HCT116 (cell line): ENCODE data around the gene GMEB2. TPM values are rescaled to one million over a fixed set of nuclear protein-coding genes. Genes with fewer than 3 reads are reported as not detected.

ENCODE experiments used
- ATAC-seq: fragments of 200-7000 bp; cut with Tn5 transposase; 2 replicates; pipeline ENCODE4 v1.9.1; 2020; ENCODE audit warnings: mild to moderate bottlenecking, moderate library complexity
- BruUV-seq: library from RNA; stranded (reverse); fragments of 400-500 nt; replicated peaks from 2 replicates; lab custom pipeline; 2021; lab: Mats Ljungman, UMichigan
- CTCF ChIA-PET: fragments of 300-600 bp; sonication (Branson Sonifier 250); formaldehyde crosslinking; loops from one replicate; lab custom pipeline; 2021; ENCODE audit warnings: antibody characterized with exemption; lab: Charles Lee
- POLR2A ChIA-PET: fragments of 300-600, 350-600 bp; sonication (Branson Sonifier 250); formaldehyde crosslinking; loops from one replicate; lab custom pipeline; 2021; ENCODE audit warnings: antibody characterized with exemption; lab: Charles Lee
- RAD21 ChIA-PET, 2 experiments: fragments of 300-600 bp; sonication (Branson Sonifier 250); formaldehyde crosslinking; loops; one replicate each; lab custom pipeline; 2023; ENCODE audit warnings: low total read pairs in 2 of 2; ENCODE audit not compliant: uncharacterized antibody in 2 of 2, unreplicated experiment in 2 of 2, low non-redundant PET in 1 of 2; lab: Charles Lee
- DNase-seq: peaks from one replicate; pipeline ENCODE4 v3.0.0-alpha.2; 2010; ENCODE audit warnings: low read depth, low spot score
- H2AFZ ChIP-seq: fragments of 200-600 bp; shearing (Covaris generic), sonication (generic); 2 replicates; pipeline ENCODE4 v1.6.1; 2017; ENCODE audit warnings: low read depth, mixed run types, mixed read lengths, antibody characterized with exemption, low read length; ENCODE audit not compliant: poor library complexity, severe bottlenecking
- H3K27ac ChIP-seq: 2 replicates; pipeline ENCODE4 v1.5.1; 2012; ENCODE audit warnings: low read depth, low read length
- H3K27me3 ChIP-seq: fragments of 200-600 bp; sonication (generic); 2 replicates; pipeline ENCODE4 v1.6.1; 2016; ENCODE audit warnings: mixed run types, low read length, mixed read lengths; ENCODE audit not compliant: insufficient read depth
- H3K36me3 ChIP-seq, 2 experiments: fragments of 200-500 bp in 1 of 2; fragments of 200-600 bp in 1 of 2; sonication (Bioruptor generic) in 1 of 2; sonication (generic) in 1 of 2; 2 replicates each; pipeline versions ENCODE4 v1.5.1 to v1.6.1; 2014 to 2016; ENCODE audit warnings: low read length in 2 of 2, inconsistent platforms in 1 of 2, mixed read lengths in 1 of 2, mixed run types in 1 of 2; ENCODE audit not compliant: insufficient read depth in 2 of 2, control insufficient read depth in 1 of 2
- H3K4me1 ChIP-seq, 2 experiments: fragments of 200-600 bp in 1 of 2; sonication (generic) in 1 of 2; 2 replicates each; pipeline versions ENCODE4 v1.5.1 to v1.6.1; 2012 to 2017; ENCODE audit warnings: low read length in 2 of 2, inconsistent platforms in 1 of 2, mild to moderate bottlenecking in 1 of 2, mixed read lengths in 1 of 2, mixed run types in 1 of 2, moderate library complexity in 1 of 2; ENCODE audit not compliant: insufficient read depth in 2 of 2, control insufficient read depth in 1 of 2
- H3K4me2 ChIP-seq: fragments of 200-600 bp; sonication (generic); 2 replicates; pipeline ENCODE4 v1.6.1; 2017; ENCODE audit warnings: mixed run types, low read length, mixed read lengths
- H3K4me3 ChIP-seq, 2 experiments: fragments of 200-600 bp in 1 of 2; sonication (generic) in 1 of 2; replicated peaks in 1 of 2; 2 replicates each; pipeline ENCODE4 v1.5.1; 2011 to 2016; ENCODE audit warnings: low read length in 2 of 2, control low read depth in 1 of 2, low read depth in 1 of 2, mild to moderate bottlenecking in 1 of 2, mixed read lengths in 1 of 2, mixed run types in 1 of 2
- H3K79me2 ChIP-seq: fragments of 200-600 bp; sonication (generic); 2 replicates; pipeline ENCODE4 v1.6.1; 2017; ENCODE audit warnings: mild to moderate bottlenecking, mixed run types, low read length, moderate library complexity, mixed read lengths; ENCODE audit not compliant: insufficient read depth
- H3K9ac ChIP-seq: fragments of 200-600 bp; sonication (generic); 2 replicates; pipeline ENCODE4 v1.6.1; 2016; ENCODE audit warnings: low read length, mixed read lengths
- H3K9me2 ChIP-seq: fragments of 200-600 bp; sonication (generic), shearing (Covaris generic); 2 replicates; pipeline ENCODE4 v1.6.1; 2017; ENCODE audit warnings: mixed run types, mild to moderate bottlenecking, moderate library complexity; ENCODE audit not compliant: insufficient read depth
- H3K9me3 ChIP-seq, 2 experiments: fragments of 200-500 bp in 1 of 2; fragments of 200-600 bp in 1 of 2; sonication (Bioruptor generic) in 1 of 2; sonication (generic) in 1 of 2; 2 replicates each; pipeline ENCODE4 v1.6.1; 2014 to 2017; ENCODE audit warnings: low read length in 2 of 2, mixed read lengths in 2 of 2, inconsistent platforms in 1 of 2, low read depth in 1 of 2, mild to moderate bottlenecking in 1 of 2, mixed run types in 1 of 2, moderate library complexity in 1 of 2; ENCODE audit not compliant: control insufficient read depth in 1 of 2, insufficient read depth in 1 of 2
- H4K20me1 ChIP-seq: fragments of 200-600 bp; sonication (generic), shearing (Covaris generic); 2 replicates; pipeline ENCODE4 v1.6.1; 2017; ENCODE audit warnings: mixed run types, mild to moderate bottlenecking, moderate library complexity; ENCODE audit not compliant: insufficient read depth
- CEBPB ChIP-seq: IDR thresholded peaks from 2 replicates; pipeline ENCODE4 v1.6.1; 2012; ENCODE audit warnings: low read depth
- MAX ChIP-seq: IDR thresholded peaks from 2 replicates; pipeline ENCODE4 v1.6.1; 2012
- POLR2A ChIP-seq: IDR thresholded peaks from 2 replicates; pipeline ENCODE4 v1.7.0; 2011; ENCODE audit warnings: borderline replicate concordance; ENCODE audit not compliant: insufficient read depth, insufficient read length; ENCODE audit errors: extremely low read depth
- POLR2AphosphoS5 ChIP-seq: IDR thresholded peaks from 2 replicates; pipeline ENCODE4 v1.6.1; 2011; ENCODE audit warnings: mild to moderate bottlenecking, low read depth, low read length, moderate library complexity
- RAD21 ChIP-seq: IDR thresholded peaks from 2 replicates; pipeline ENCODE4 v1.6.1; 2012; ENCODE audit warnings: low read depth, mild to moderate bottlenecking
- SIN3A ChIP-seq: IDR thresholded peaks from 2 replicates; pipeline ENCODE4 v1.6.1; 2012; ENCODE audit warnings: low read depth
- SP1 ChIP-seq: IDR thresholded peaks from 2 replicates; pipeline ENCODE4 v1.6.1; 2012; ENCODE audit warnings: low read depth
- YY1 ChIP-seq: IDR thresholded peaks from 2 replicates; pipeline ENCODE4 v1.6.1; 2011; ENCODE audit warnings: low read length, low read depth, moderate library complexity, mild to moderate bottlenecking; ENCODE audit not compliant: insufficient replicate concordance; ENCODE audit errors: extremely low read depth
- ZBTB33 ChIP-seq: IDR thresholded peaks from 2 replicates; pipeline ENCODE4 v1.6.1; 2011; ENCODE audit warnings: mild to moderate bottlenecking, low read length, moderate library complexity; ENCODE audit not compliant: insufficient replicate concordance; ENCODE audit errors: extremely low read depth
- intact Hi-C: fragments of 100-400 bp; cut with micrococcal nuclease; formaldehyde crosslinking; loops from 2 replicates; pipeline ENCODE4 v1.10.0; 2022
- total RNA-seq: library from RNA; stranded (reverse); gene quantifications from one replicate; pipeline ENCODE4 v1.2.1, GENCODE V29; 2021; ENCODE audit not compliant: unreplicated experiment

The GMEB2 gene
- total RNA-seq, 1 experiment from 2014 or later, result 13.9 TPM

- TF ChIP-seq ZBTB33, result no peak
- TF ChIP-seq, all 23 proteins: peak for 0
These were observed 51.8 kb downstream of the GMEB2 start (continued) for GRCh38 chr20:63574829-63575743.

DNA sequence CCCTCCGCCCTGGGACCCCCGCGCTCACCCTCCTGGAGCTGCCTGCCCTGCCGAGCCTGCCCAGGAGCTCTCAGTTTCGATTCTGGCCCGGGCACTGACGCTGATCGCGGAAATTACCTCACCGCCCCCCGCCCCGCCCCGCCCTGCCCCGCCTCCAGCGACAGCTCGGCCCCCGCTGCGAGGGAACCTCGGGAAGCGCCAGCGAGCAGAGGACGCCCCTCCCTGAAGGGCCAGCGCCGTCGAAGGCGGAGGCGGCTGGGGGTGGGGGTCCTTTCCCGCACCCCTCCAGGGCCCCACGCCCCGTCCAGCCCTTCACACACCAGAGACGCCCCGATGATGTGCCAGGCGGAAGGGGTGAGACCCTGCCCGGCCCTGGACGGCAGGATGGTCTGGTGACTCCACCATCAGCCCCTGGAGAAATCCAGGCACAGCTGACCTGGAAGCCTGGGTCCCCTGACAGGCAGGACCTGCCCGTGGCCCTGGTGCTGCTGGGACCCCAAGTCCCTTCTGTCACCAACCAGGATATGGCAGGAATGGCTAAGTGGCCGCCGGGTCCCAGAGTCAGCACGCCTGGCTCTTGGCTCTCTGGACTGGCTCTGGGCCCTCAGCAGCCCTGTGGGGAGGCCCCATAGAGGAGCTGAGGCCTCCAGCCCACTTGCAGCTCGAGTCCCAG is 52.6 kb downstream of the GMEB2 start, which contains the start of gene HELZ2:
Gene HELZ2 (minus strand): TSS at position 84 of the 673 bp plus-strand sequence. CDS start 1,854 bp downstream, outside the sequence.
- Histone ChIP-seq H2AFZ (no peak within 1 kb of the TSS), H3K4me3 (peak within 1 kb of the TSS; percentile 83 to 86), H3K27me3 (no peaks in the 10 kb centered on the region), H3K9me3 (no peaks in the 10 kb centered on the region), H3K36me3 (no peaks in the 10 kb centered on the region), H3K9ac (peak within 1 kb of the TSS; percentile 84), H3K4me1 (peaks cover 12 to 27% of the 10 kb centered on the region in 2 experiments), H3K79me2 (peaks cover 4% of the 10 kb centered on the region; the same call in 1 of the 2 replicates), H3K27ac (peak within 1 kb of the TSS; percentile 44; the same call in 1 of the 2 replicates), H3K9me2 (no peaks in the 10 kb centered on the region), H4K20me1 (no peaks in the 10 kb centered on the region), H3K4me2 (peak within 1 kb of the TSS; percentile 99)
- intact Hi-C loops, result loop anchor here (10.0 kb wide), 1 partner anchor 51 kb away; the partner anchor contains the start of gene GMEB2
- ATAC-seq (peak; percentile 86), DNase-seq (peak; percentile 16)
- TSS peak; percentile 73 for BruUV-seq
- ChIA-PET POLR2A (interaction anchor here (0.5 to 1.6 kb wide), 13 partner anchors 8 to 477 kb away, joined by 3 to 8 read pairs (median 3); partner anchors contain the start of genes GMEB2 and RTEL1), CTCF (interaction anchor here (0.6 to 3.0 kb wide), 3 partner anchors 21 to 403 kb away, joined by 3 to 24 read pairs (median 3); partner anchors contain the start of gene PTK6), RAD21 (interaction anchor here in 1 of 2 experiments (0.6 kb wide), 2 partner anchors 8 to 68 kb away, joined by 3 read pairs; no protein-coding TSS in a partner anchor)
- TF ChIP-seq YY1 (no peak), MAX (0 out of 2 replicates have a peak, but pooled peaks have one; percentile 33), POLR2AphosphoS5 (peak; percentile 69), RAD21 (no peak), SIN3A (peak; percentile 46; the same call in 1 of the 2 replicates), POLR2A (peak; percentile 33), CEBPB (no peak), SP1 (no peak)
